K562 (cell line): Measurements from ENCODE around the gene MINPP1. TPM values are rescaled to one million over a fixed set of nuclear protein-coding genes. Genes with fewer than 3 reads are reported as not detected.
A peak's percentile ranks its signal among the peaks of the same experiment; 100 is the strongest.

Experiments
- ATAC-seq: fragments of 200-7000 bp; cut with Tn5 transposase; 3 replicates; pipeline ENCODE4 v1.9.1; 2020; ENCODE audit warnings: moderate library complexity
- BruUV-seq: library from RNA; stranded (reverse); fragments of 400-500 nt; replicated peaks from 2 replicates; lab custom pipeline; 2021; lab: Mats Ljungman, UMichigan
- CTCF ChIA-PET: fragments of 300-600 bp; formaldehyde crosslinking; extraction: SDS; loops from one replicate; lab custom pipeline; 2021; ENCODE audit warnings: low intra/inter-chr PET ratio; lab: Yijun Ruan, JAX
- POLR2A ChIA-PET: fragments of 300-600, 350-650 bp; sonication (Branson Sonifier 250); formaldehyde crosslinking; extraction: SDS; loops from one replicate; lab custom pipeline; 2021; ENCODE audit warnings: antibody characterized with exemption, inconsistent platforms; lab: Yijun Ruan, JAX
- DNase-seq, 4 experiments: peaks; one replicate each; pipeline versions ENCODE4 v3.0.0 to v3.0.0-alpha.2; 2011 to 2018; ENCODE audit warnings: low spot score in 3 of 4, mixed read lengths in 3 of 4; ENCODE audit errors: extremely low read depth in 1 of 4
- FAIRE-seq: peaks from 2 replicates; lab custom pipeline; 2011; peaks lifted over from hg19 to GRCh38; lab: Jason Lieb, UNC
- H2AFZ ChIP-seq: 2 replicates; pipeline ENCODE4 v1.6.0; 2011; ENCODE audit warnings: low read depth, low read length, control low read depth, inconsistent platforms
- H3K27ac ChIP-seq: fragments of 200-600 bp; 3 replicates; pipeline ENCODE4 v1.8.0; 2011; ENCODE audit warnings: low read depth, mild to moderate bottlenecking, control low read depth, inconsistent platforms, low read length, moderate library complexity, mixed read lengths; ENCODE audit errors: extremely low read depth
- H3K27me3 ChIP-seq, 2 experiments: fragments of 300-600 bp in 1 of 2; 2 replicates in 1 of 2; 3 replicates in 1 of 2; pipeline versions ENCODE4 v1.6.0 to v1.8.0; 2011; ENCODE audit warnings: inconsistent platforms in 2 of 2, low read length in 2 of 2, mild to moderate bottlenecking in 1 of 2, mixed read lengths in 1 of 2, moderate library complexity in 1 of 2; ENCODE audit not compliant: control insufficient read depth in 2 of 2, insufficient read depth in 2 of 2
- H3K36me3 ChIP-seq: fragments of 300-600 bp; 3 replicates; pipeline ENCODE4 v1.8.0; 2011; ENCODE audit warnings: mild to moderate bottlenecking, low read length, inconsistent platforms; ENCODE audit not compliant: control insufficient read depth, insufficient read depth
- H3K4me1 ChIP-seq, 2 experiments: fragments of 200-600 bp in 1 of 2; replicated peaks in 1 of 2; 2 replicates in 1 of 2; 3 replicates in 1 of 2; pipeline versions ENCODE4 v1.5.1 to v1.8.0; 2011; ENCODE audit warnings: inconsistent platforms in 2 of 2, low read length in 2 of 2, mild to moderate bottlenecking in 1 of 2, mixed read lengths in 1 of 2, moderate library complexity in 1 of 2; ENCODE audit not compliant: control insufficient read depth in 2 of 2, insufficient read depth in 2 of 2
- H3K4me2 ChIP-seq: 2 replicates; pipeline ENCODE4 v1.6.1; 2011; ENCODE audit warnings: low read length, control low read depth, inconsistent platforms, mixed read lengths; ENCODE audit not compliant: insufficient read depth
- H3K4me3 ChIP-seq: fragments of 200-600 bp; sonication (generic), shearing (Covaris generic); 2 replicates; pipeline ENCODE4 v1.5.1; 2016; ENCODE audit warnings: control low read depth, inconsistent platforms
- H3K79me2 ChIP-seq: fragments of 200-600 bp; 3 replicates; pipeline ENCODE4 v1.8.0; 2011; ENCODE audit warnings: low read length, inconsistent platforms; ENCODE audit not compliant: control insufficient read depth, insufficient read depth
- H3K9ac ChIP-seq, 2 experiments: 2 replicates each; pipeline versions ENCODE4 v1.6.0 to v1.6.1; 2011; ENCODE audit warnings: low read depth in 2 of 2, low read length in 2 of 2, control low read depth in 1 of 2, inconsistent platforms in 1 of 2, mild to moderate bottlenecking in 1 of 2, mixed read lengths in 1 of 2; ENCODE audit not compliant: insufficient read depth in 1 of 2
- H3K9me1 ChIP-seq: one replicate; pipeline ENCODE4 v1.6.0; 2011; ENCODE audit warnings: inconsistent platforms, mild to moderate bottlenecking, low read length, moderate library complexity; ENCODE audit not compliant: control insufficient read depth, insufficient read depth
- H3K9me3 ChIP-seq: replicated peaks from 2 replicates; pipeline ENCODE4 v1.5.1; 2011; ENCODE audit warnings: low read depth, low read length, inconsistent platforms; ENCODE audit not compliant: control insufficient read depth, insufficient read depth
- H4K20me1 ChIP-seq: replicated peaks from 2 replicates; pipeline ENCODE4 v1.6.1; 2011; ENCODE audit warnings: low read length, inconsistent platforms, mixed read lengths; ENCODE audit not compliant: control insufficient read depth, insufficient read depth
- BCOR ChIP-seq: fragments of 450-650 bp; IDR thresholded peaks from 2 replicates; pipeline ENCODE4 v1.6.1; 2016
- CEBPZ ChIP-seq: fragments of 150-350 bp; IDR thresholded peaks from 2 replicates; pipeline ENCODE4 v1.6.1; 2014; ENCODE audit warnings: low read depth, mild to moderate bottlenecking, low read length, borderline replicate concordance
- DMBX1 ChIP-seq: fragments of 250-450 bp; sonication (Bioruptor Pico); IDR thresholded peaks from 2 replicates; pipeline ENCODE4 v1.8.0; 2022; ENCODE audit warnings: inconsistent platforms, mild to moderate bottlenecking, moderate library complexity, borderline replicate concordance
- IRF2 ChIP-seq: sonication (generic); formaldehyde crosslinking; IDR thresholded peaks from 2 replicates; pipeline ENCODE4 v1.8.1; 2022; ENCODE audit warnings: mild to moderate bottlenecking, missing genetic modification reagents
- MECOM ChIP-seq: fragments of 250-450 bp; sonication (Bioruptor Pico); IDR thresholded peaks from 2 replicates; pipeline ENCODE4 v1.8.0; 2022; ENCODE audit warnings: inconsistent platforms
- NEUROD1 ChIP-seq: fragments of 150-350 bp; IDR thresholded peaks from 2 replicates; pipeline ENCODE4 v1.6.1; 2014; ENCODE audit warnings: borderline replicate concordance, low read length, low read depth; ENCODE audit not compliant: partially characterized antibody
- PML ChIP-seq: IDR thresholded peaks from 2 replicates; pipeline ENCODE4 v1.6.1; 2012; ENCODE audit warnings: low read length, inconsistent platforms
- ZNF217 ChIP-seq: sonication (generic); formaldehyde crosslinking; IDR thresholded peaks from 2 replicates; pipeline ENCODE4 v1.8.0; 2022; ENCODE audit warnings: mild to moderate bottlenecking, missing genetic modification reagents
- ZNF253 ChIP-seq: fragments of 250-450 bp; sonication (Bioruptor Pico); conservative IDR thresholded peaks from 2 replicates; pipeline ENCODE4 v1.6.1; 2021; ENCODE audit warnings: mild to moderate bottlenecking
- ZNF75A ChIP-seq: fragments of 450-650 bp; formaldehyde crosslinking; IDR thresholded peaks from 2 replicates; pipeline ENCODE4 v1.4.0; 2020; ENCODE audit warnings: mild to moderate bottlenecking
- WGBS: fragments of 100-300 bp; shearing (Covaris generic); methylation state at CpG from one replicate; pipeline ENCODE4 v1.1.6; 2016; ENCODE audit warnings: low coverage, mixed read lengths; ENCODE audit not compliant: insufficient coverage; ENCODE audit errors: missing lambda C conversion rate; 5-methylcytosine and 5-hydroxymethylcytosine counted together
- in situ Hi-C: fragments of 300-500 bp; cut with MboI; formaldehyde crosslinking; loops from 4 replicates; pipeline ENCODE4 v1.15.0; 2018; ENCODE audit warnings: inconsistent platforms, mixed read lengths
- intact Hi-C: fragments of 100-400 bp; cut with micrococcal nuclease; formaldehyde crosslinking; loops from 2 replicates; pipeline ENCODE4 v1.14.2; 2022
- polyA plus RNA-seq, 8 experiments: library from polyadenylated mRNA; depleted of rRNA in 4 of 8; stranded (reverse) in 5 of 8; unstranded in 3 of 8; fragments of >200 nt; fragmentation: Nextera tagmentation in 2 of 8; fragmentation: Illumina TruSeq in 1 of 8; extraction: Ambion mirVana in 2 of 8; extraction: Trizol in 1 of 8; gene quantifications; 2 replicates each; pipeline versions ENCODE4 v1.2.1 to v1.2.3, GENCODE V29; 2011 to 2014; ENCODE audit warnings: inconsistent platforms in 1 of 8, missing spikeins in 1 of 8
- total RNA-seq, 7 experiments: library from RNA; depleted of rRNA in 6 of 7; stranded (reverse); fragments of >200 nt in 6 of 7; fragmentation: Illumina TruSeq in 2 of 7; extraction: Trizol in 2 of 7; gene quantifications; 2 replicates each; pipeline versions ENCODE4 v1.2.1 to v1.2.3, GENCODE V29; 2011 to 2021; ENCODE audit warnings: low replicate concordance in 1 of 7
- TF ChIP-seq, protein P1 (sequence below): conservative IDR thresholded peaks from 2 replicates; pipeline ENCODE4 v1.6.1; 2011; ENCODE audit warnings: low read depth, mild to moderate bottlenecking, low read length; ENCODE audit not compliant: control insufficient read depth
- TF ChIP-seq, protein P2 (sequence below): sonication (generic); formaldehyde crosslinking; IDR thresholded peaks from 2 replicates; pipeline ENCODE4 v1.9.0; 2022; ENCODE audit warnings: mild to moderate bottlenecking, missing genetic modification reagents
- TF ChIP-seq, protein P3 (sequence below): fragments of 450-650 bp; IDR thresholded peaks from 2 replicates; pipeline ENCODE4 v1.7.1; 2018; ENCODE audit warnings: mild to moderate bottlenecking, low read depth; ENCODE audit not compliant: partially characterized antibody

Gene MINPP1
- total and polyA plus RNA-seq, 9 of the 15 experiments (the other 6 are each of a cell fraction or from before 2014, with no cell fraction given), result 11.5 to 44.5 (median 27.1) TPM

DNA sequence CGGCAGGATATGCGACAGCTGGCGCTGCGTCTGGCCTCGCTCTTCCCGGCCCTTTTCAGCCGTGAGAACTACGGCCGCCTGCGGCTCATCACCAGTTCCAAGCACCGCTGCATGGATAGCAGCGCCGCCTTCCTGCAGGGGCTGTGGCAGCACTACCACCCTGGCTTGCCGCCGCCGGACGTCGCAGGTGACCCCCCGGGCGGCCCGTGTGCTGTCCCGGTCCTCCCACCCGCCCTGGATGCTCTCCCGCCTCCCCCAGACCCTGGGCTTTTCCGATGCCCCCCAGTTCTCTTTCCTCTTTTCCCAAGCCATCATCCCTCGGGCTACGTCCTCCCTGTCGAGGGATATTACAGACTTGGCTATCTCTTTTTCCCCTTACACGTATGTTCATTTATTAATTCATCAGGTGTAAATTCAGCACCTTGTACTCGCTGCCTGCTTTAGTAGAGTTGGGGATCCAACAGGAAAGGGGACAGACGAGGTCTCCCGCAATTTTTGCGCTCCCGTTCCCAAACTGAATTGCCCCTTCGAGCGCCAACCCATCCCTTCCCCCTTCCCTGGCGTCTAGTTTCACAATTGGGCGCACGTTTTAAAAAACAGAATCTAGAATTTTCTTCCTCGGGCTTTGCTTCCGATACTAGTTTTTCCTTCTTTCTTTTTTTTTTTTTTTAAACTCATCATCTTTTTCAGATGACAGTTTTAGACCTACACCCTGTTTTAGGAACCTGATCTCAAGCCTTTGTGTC, 846 bp downstream of the MINPP1 start:
- Histone ChIP-seq H4K20me1 (no peaks in the 10 kb centered on the region), H3K9me3 (no peaks in the 10 kb centered on the region), H3K27me3 (no peaks in the 10 kb centered on the region), H3K9me1 (no peaks in the 10 kb centered on the region), H3K4me2 (peak overlapping the region; percentile 89), H3K27ac (peak overlapping the region; percentile 82), H3K4me1 (peaks cover 8 to 9% of the 10 kb centered on the region in 2 experiments; a peak in 3 of 5 replicates), H3K79me2 (peaks cover 90% of the 10 kb centered on the region), H2AFZ (peak overlapping the region; percentile 62), H3K4me3 (peak overlapping the region; percentile 87), H3K9ac (peak overlapping the region; percentile 79 to 92), H3K36me3 (peaks cover 29% of the 10 kb centered on the region; the same call in 2 of the 3 replicates)
- BruUV-seq, result no TSS peak
- ChIA-PET POLR2A (no interaction called here), CTCF (interaction anchor here (0.9 kb wide), 1 partner anchor 566 kb away, joined by 3 read pairs; no protein-coding TSS in a partner anchor)
- WGBS, result 2% methylated on average over 17 of the region's 41 CpGs
- DNase-seq (peak; percentile 51 to 77 (median 60)), FAIRE-seq (no peak), ATAC-seq (peak; percentile 72)
- intact Hi-C loops (loop anchor here (2.0 to 10.0 kb wide), 2 partner anchors 161 to 361 kb away; no protein-coding TSS in a partner anchor), in situ Hi-C loops (loop anchor here (25.0 kb wide), 1 partner anchor 93 kb away; no protein-coding TSS in a partner anchor)
- TF ChIP-seq, protein P1, sequence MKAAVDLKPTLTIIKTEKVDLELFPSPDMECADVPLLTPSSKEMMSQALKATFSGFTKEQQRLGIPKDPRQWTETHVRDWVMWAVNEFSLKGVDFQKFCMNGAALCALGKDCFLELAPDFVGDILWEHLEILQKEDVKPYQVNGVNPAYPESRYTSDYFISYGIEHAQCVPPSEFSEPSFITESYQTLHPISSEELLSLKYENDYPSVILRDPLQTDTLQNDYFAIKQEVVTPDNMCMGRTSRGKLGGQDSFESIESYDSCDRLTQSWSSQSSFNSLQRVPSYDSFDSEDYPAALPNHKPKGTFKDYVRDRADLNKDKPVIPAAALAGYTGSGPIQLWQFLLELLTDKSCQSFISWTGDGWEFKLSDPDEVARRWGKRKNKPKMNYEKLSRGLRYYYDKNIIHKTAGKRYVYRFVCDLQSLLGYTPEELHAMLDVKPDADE, result no peak
- TF ChIP-seq NEUROD1, result no peak
- no peak for TF ChIP-seq PML
- TF ChIP-seq ZNF253 (CRISPR knock-in tag), result no peak
- TF ChIP-seq BCOR, result no peak
- TF ChIP-seq CEBPZ, result no peak
- TF ChIP-seq DMBX1, result no peak
- no peak for TF ChIP-seq ZNF75A
- TF ChIP-seq IRF2 (CRISPR knock-in tag), result no peak
- no peak for TF ChIP-seq MECOM (CRISPR knock-in tag)
- TF ChIP-seq, protein P2, sequence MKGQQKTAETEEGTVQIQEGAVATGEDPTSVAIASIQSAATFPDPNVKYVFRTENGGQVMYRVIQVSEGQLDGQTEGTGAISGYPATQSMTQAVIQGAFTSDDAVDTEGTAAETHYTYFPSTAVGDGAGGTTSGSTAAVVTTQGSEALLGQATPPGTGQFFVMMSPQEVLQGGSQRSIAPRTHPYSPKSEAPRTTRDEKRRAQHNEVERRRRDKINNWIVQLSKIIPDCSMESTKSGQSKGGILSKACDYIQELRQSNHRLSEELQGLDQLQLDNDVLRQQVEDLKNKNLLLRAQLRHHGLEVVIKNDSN (CRISPR knock-in tag), result no peak
- TF ChIP-seq, protein P3, sequence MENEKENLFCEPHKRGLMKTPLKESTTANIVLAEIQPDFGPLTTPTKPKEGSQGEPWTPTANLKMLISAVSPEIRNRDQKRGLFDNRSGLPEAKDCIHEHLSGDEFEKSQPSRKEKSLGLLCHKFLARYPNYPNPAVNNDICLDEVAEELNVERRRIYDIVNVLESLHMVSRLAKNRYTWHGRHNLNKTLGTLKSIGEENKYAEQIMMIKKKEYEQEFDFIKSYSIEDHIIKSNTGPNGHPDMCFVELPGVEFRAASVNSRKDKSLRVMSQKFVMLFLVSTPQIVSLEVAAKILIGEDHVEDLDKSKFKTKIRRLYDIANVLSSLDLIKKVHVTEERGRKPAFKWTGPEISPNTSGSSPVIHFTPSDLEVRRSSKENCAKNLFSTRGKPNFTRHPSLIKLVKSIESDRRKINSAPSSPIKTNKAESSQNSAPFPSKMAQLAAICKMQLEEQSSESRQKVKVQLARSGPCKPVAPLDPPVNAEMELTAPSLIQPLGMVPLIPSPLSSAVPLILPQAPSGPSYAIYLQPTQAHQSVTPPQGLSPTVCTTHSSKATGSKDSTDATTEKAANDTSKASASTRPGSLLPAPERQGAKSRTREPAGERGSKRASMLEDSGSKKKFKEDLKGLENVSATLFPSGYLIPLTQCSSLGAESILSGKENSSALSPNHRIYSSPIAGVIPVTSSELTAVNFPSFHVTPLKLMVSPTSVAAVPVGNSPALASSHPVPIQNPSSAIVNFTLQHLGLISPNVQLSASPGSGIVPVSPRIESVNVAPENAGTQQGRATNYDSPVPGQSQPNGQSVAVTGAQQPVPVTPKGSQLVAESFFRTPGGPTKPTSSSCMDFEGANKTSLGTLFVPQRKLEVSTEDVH, result no peak
- no peak for TF ChIP-seq ZNF217 (CRISPR knock-in tag)
